Activated CD4-positive, alpha-beta T cell treated with anti-CD3 and anti-CD28 coated beads, Interleukin-2, amount 10 ng/mL, durations not matched to agents 7 days and 5 days (primary cell): ENCODE results near the gene P2RX3. TPM values are rescaled to one million over a fixed set of nuclear protein-coding genes. Genes with fewer than 3 reads are reported as not detected.
"Not testable (repeated sequence)": the region's sequence is repeated elsewhere in the genome, so short reads cannot be mapped to it uniquely, and the experiment has no call there.

Source experiments
- CTCF ChIA-PET: fragments of 350-600 bp; sonication (Branson Sonifier 250); formaldehyde crosslinking; loops from one replicate; lab custom pipeline; 2021; ENCODE audit warnings: antibody characterized with exemption; lab: Charles Lee
- POLR2A ChIA-PET: fragments of 350-600 bp; sonication (Branson Sonifier 250); formaldehyde crosslinking; loops from one replicate; lab custom pipeline; 2021; ENCODE audit warnings: antibody characterized with exemption; lab: Charles Lee
- DNase-seq: peaks from one replicate; pipeline ENCODE4 v3.0.0-alpha.2; 2020
- H3K27ac Mint-ChIP-seq: one replicate; pipeline ENCODE4 v1.8.0; 2021; ENCODE audit warnings: mild to moderate bottlenecking, moderate library complexity, mixed read lengths
- H3K27me3 Mint-ChIP-seq: one replicate; pipeline ENCODE4 v1.8.0; 2021; ENCODE audit warnings: mixed read lengths
- H3K36me3 Mint-ChIP-seq: one replicate; pipeline ENCODE4 v1.8.0; 2021; ENCODE audit warnings: low read depth, mixed read lengths
- H3K4me1 Mint-ChIP-seq: one replicate; pipeline ENCODE4 v1.8.0; 2021; ENCODE audit warnings: mixed read lengths
- H3K4me3 Mint-ChIP-seq: one replicate; pipeline ENCODE4 v1.8.0; 2021; ENCODE audit warnings: mild to moderate bottlenecking, moderate library complexity, mixed read lengths
- H3K9me3 Mint-ChIP-seq: one replicate; pipeline ENCODE4 v1.8.0; 2021; ENCODE audit warnings: mixed read lengths
- total RNA-seq, 2 experiments: library from RNA; stranded (reverse); gene quantifications; one replicate each; pipeline ENCODE4 v1.2.3, GENCODE V29; 2021

The P2RX3 gene
- total RNA-seq, 2 experiments from 2014 or later: not detected

- Mint-ChIP-seq H3K4me3 (peak within 1 kb of the TSS; percentile 89), H3K9me3 (no peaks in the 10 kb centered on the region), H3K4me1 (peaks cover 46% of the 10 kb centered on the region), H3K27ac (peak within 1 kb of the TSS; percentile 98), H3K36me3 (peaks cover 39% of the 10 kb centered on the region), H3K27me3 (peaks cover 5% of the 10 kb centered on the region)
- ChIA-PET CTCF (interaction anchor here (1.2 to 1.9 kb wide), 5 partner anchors 9 to 158 kb away, joined by 3 to 8 read pairs (median 6); partner anchors contain the start of gene TNKS1BP1), POLR2A (interaction anchor here (1.0 kb wide), 1 partner anchor 10 kb away, joined by 11 read pairs; no protein-coding TSS in a partner anchor)
- peak; percentile 90 for DNase-seq
Observed at GRCh38 chr11:57335343-57336110, 2.6 kb upstream of the P2RX3 start, which contains the start of gene SSRP1. SSRP1 (minus strand) TSS chr11:57335892; CDS start chr11:57335121, 771 bp downstream.

GRCh38 chr11:57336111-57336666, 2.0 kb upstream of the P2RX3 start:
- CTCF ChIA-PET: interaction anchor here (0.7 to 1.9 kb wide), 5 partner anchors 10 to 157 kb away, joined by 3 to 8 read pairs (median 6); no protein-coding TSS in a partner anchor
- DNase-seq: peak; percentile 34
- Mint-ChIP-seq H3K27me3 (peaks cover 5% of the 10 kb centered on the region), H3K9me3 (no peaks in the 10 kb centered on the region), H3K36me3 (peaks cover 32% of the 10 kb centered on the region), H3K27ac (peak overlapping the region; percentile 98), H3K4me3 (peak overlapping the region; percentile 89), H3K4me1 (peaks cover 42% of the 10 kb centered on the region)
- POLR2A ChIA-PET: interaction anchor here (1.0 kb wide), 1 partner anchor 11 kb away, joined by 11 read pairs; no protein-coding TSS in a partner anchor

- peak overlapping the region; percentile 89 for H3K4me3 Mint-ChIP-seq
- CTCF ChIA-PET: interaction anchor here (0.7 to 1.9 kb wide), 3 partner anchors 9 to 129 kb away, joined by 3 to 7 read pairs (median 4); no protein-coding TSS in a partner anchor
Observed at GRCh38 chr11:57336856-57337255, 1.3 kb upstream of the P2RX3 start.

GRCh38 chr11:57339328-57339727, 1.2 kb downstream of the P2RX3 start:
- no peak for DNase-seq
- H3K27ac Mint-ChIP-seq: no peak overlapping the region
- peaks cover 18% of the 10 kb centered on the region for H3K4me1 Mint-ChIP-seq
- H3K36me3 Mint-ChIP-seq: peaks cover 2% of the 10 kb centered on the region
- no peaks in the 10 kb centered on the region for H3K9me3 Mint-ChIP-seq
- no peak overlapping the region for H3K4me3 Mint-ChIP-seq
- ChIA-PET CTCF (interaction anchor here (1.0 kb wide), 1 partner anchor 14 kb away, joined by 3 read pairs; the partner anchor contains the start of gene TNKS1BP1), POLR2A (no interaction called here)
- H3K27me3 Mint-ChIP-seq: peaks cover 8% of the 10 kb centered on the region

More at GRCh38 chr11:57336856-57337255, 1.3 kb upstream of the P2RX3 start:
- Mint-ChIP-seq H3K36me3 (peaks cover 25% of the 10 kb centered on the region), H3K27ac (peak overlapping the region; percentile 98), H3K4me1 (peaks cover 40% of the 10 kb centered on the region)
- POLR2A ChIA-PET: interaction anchor here (1.0 kb wide), 1 partner anchor 11 kb away, joined by 11 read pairs; no protein-coding TSS in a partner anchor
- not testable (repeated sequence) for DNase-seq, H3K9me3 Mint-ChIP-seq, H3K27me3 Mint-ChIP-seq

- no peak for DNase-seq
- Mint-ChIP-seq H3K9me3 (no peaks in the 10 kb centered on the region), H3K4me1 (peaks cover 11% of the 10 kb centered on the region), H3K27ac (no peak overlapping the region), H3K4me3 (no peak overlapping the region), H3K36me3 (no peaks in the 10 kb centered on the region), H3K27me3 (peaks cover 8% of the 10 kb centered on the region)
- ChIA-PET CTCF (interaction anchor here (1.0 kb wide), 1 partner anchor 15 kb away, joined by 3 read pairs; the partner anchor contains the start of gene TNKS1BP1), POLR2A (no interaction called here)
Observed at GRCh38 chr11:57340039-57340615, 2.0 kb downstream of the P2RX3 start.

GRCh38 chr11:57341250-57341808, 3.2 kb downstream of the P2RX3 start:
- CTCF ChIA-PET: interaction anchor here (0.6 kb wide), 1 partner anchor 122 kb away, joined by 6 read pairs; no protein-coding TSS in a partner anchor
- Mint-ChIP-seq H3K36me3 (no peaks in the 10 kb centered on the region), H3K27me3 (peaks cover 8% of the 10 kb centered on the region), H3K4me3 (no peak overlapping the region), H3K4me1 (peaks cover 4% of the 10 kb centered on the region), H3K27ac (no peak overlapping the region), H3K9me3 (no peaks in the 10 kb centered on the region)
- no peak for DNase-seq
- POLR2A ChIA-PET: no interaction called here

GRCh38 chr11:57342702-57343101, 4.5 kb downstream of the P2RX3 start:
- Mint-ChIP-seq H3K27ac (no peak overlapping the region), H3K4me3 (no peak overlapping the region), H3K4me1 (no peaks in the 10 kb centered on the region), H3K27me3 (peaks cover 8% of the 10 kb centered on the region), H3K36me3 (no peaks in the 10 kb centered on the region), H3K9me3 (no peaks in the 10 kb centered on the region)
- DNase-seq: no peak
- POLR2A ChIA-PET: interaction anchor here (0.6 kb wide), 1 partner anchor 46 kb away, joined by 3 read pairs; no protein-coding TSS in a partner anchor
- CTCF ChIA-PET: interaction anchor here (0.5 to 1.6 kb wide), 2 partner anchors 15 to 310 kb away, joined by 3 to 4 read pairs; no protein-coding TSS in a partner anchor

GRCh38 chr11:57343825-57344224, 5.7 kb downstream of the P2RX3 start:
- CTCF ChIA-PET: interaction anchor here (1.0 to 1.6 kb wide), 3 partner anchors 16 to 301 kb away, joined by 3 to 4 read pairs (median 3); no protein-coding TSS in a partner anchor
- POLR2A ChIA-PET: no interaction called here
- DNase-seq: no peak
- Mint-ChIP-seq H3K27ac (no peak overlapping the region), H3K4me3 (no peak overlapping the region), H3K9me3 (no peaks in the 10 kb centered on the region), H3K27me3 (peaks cover 8% of the 10 kb centered on the region), H3K36me3 (no peaks in the 10 kb centered on the region), H3K4me1 (no peaks in the 10 kb centered on the region)

- no peaks in the 10 kb centered on the region for H3K36me3 Mint-ChIP-seq
- peaks cover 5% of the 10 kb centered on the region for H3K27me3 Mint-ChIP-seq
- POLR2A ChIA-PET: no interaction called here
- CTCF ChIA-PET: no interaction called here
- no peak overlapping the region for H3K27ac Mint-ChIP-seq
- peaks cover under 1% of the 10 kb centered on the region for H3K4me1 Mint-ChIP-seq
- H3K4me3 Mint-ChIP-seq: no peak overlapping the region
- no peaks in the 10 kb centered on the region for H3K9me3 Mint-ChIP-seq
- no peak for DNase-seq
Observed at GRCh38 chr11:57344826-57345225, 6.7 kb downstream of the P2RX3 start.

- Mint-ChIP-seq H3K36me3 (no peaks in the 10 kb centered on the region), H3K9me3 (no peaks in the 10 kb centered on the region), H3K4me1 (peaks cover 3% of the 10 kb centered on the region), H3K27ac (no peak overlapping the region), H3K27me3 (peaks cover 3% of the 10 kb centered on the region), H3K4me3 (no peak overlapping the region)
- POLR2A ChIA-PET: no interaction called here
- CTCF ChIA-PET: interaction anchor here (0.7 to 1.7 kb wide), 13 partner anchors 10 to 299 kb away, joined by 3 to 7 read pairs (median 3); partner anchors contain the start of genes RTN4RL2 and SSRP1
- peak; percentile 72 for DNase-seq
Observed at GRCh38 chr11:57345555-57346211, 7.5 kb downstream of the P2RX3 start.

- ChIA-PET POLR2A (no interaction called here), CTCF (interaction anchor here (0.8 to 1.0 kb wide), 2 partner anchors 9 to 111 kb away, joined by 3 read pairs; partner anchors contain the start of gene P2RX3)
- H3K4me1 Mint-ChIP-seq: peaks cover 3% of the 10 kb centered on the region
- peak overlapping the region; percentile 62 for H3K27ac Mint-ChIP-seq
- no peaks in the 10 kb centered on the region for H3K36me3 Mint-ChIP-seq
- peaks cover 5% of the 10 kb centered on the region for H3K9me3 Mint-ChIP-seq
- H3K4me3 Mint-ChIP-seq: no peak overlapping the region
- no peaks in the 10 kb centered on the region for H3K27me3 Mint-ChIP-seq
- DNase-seq: no peak
Observed at GRCh38 chr11:57347336-57347735, 9.2 kb downstream of the P2RX3 start.
